ENCODE results near the gene ZG16.
"Not testable (repeated sequence)": the region's sequence is repeated elsewhere in the genome, so short reads cannot be mapped to it uniquely, and the experiment has no call there.

ZG16 gene, protein sequence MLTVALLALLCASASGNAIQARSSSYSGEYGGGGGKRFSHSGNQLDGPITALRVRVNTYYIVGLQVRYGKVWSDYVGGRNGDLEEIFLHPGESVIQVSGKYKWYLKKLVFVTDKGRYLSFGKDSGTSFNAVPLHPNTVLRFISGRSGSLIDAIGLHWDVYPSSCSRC

GRCh38 chr16:29777576-29778350 is at the start of gene ZG16:
ZG16 (plus strand) TSS chr16:29778256; CDS start chr16:29779267, 1,011 bp downstream.
- DNase-seq (ENCODE audit: low read depth) = no peak
- TF ChIP-seq CTCF (IDR thresholded peaks at IDR 0.05; ENCODE audit: control insufficient read depth, insufficient read depth, low read depth, low read length, missing control alignments) = no peak
- no peak within 1 kb of the TSS for H3K4me3 ChIP-seq (ENCODE audit: control insufficient read depth, low read depth, low read length)

DNA sequence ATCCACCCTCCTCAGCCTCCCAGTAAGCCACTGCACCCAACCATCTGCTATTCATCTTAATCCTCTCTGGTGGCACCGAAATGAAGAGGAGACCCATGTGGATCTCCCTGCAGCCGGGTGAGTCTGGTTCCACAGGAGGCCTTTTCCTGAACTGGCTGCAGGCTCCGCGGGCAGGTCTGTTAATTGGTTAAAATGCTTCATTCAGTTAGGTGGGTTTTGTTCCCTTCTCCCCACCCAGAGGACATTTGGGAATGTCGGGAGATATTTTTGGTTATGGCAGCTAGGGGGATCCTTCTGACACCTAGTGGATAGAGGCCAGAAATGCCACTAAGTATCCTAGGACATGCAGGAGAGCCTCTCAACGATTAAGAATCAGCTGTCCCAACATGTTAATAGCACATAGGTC is 48.9 kb upstream of the ZG16 start:
- peak; percentile 73 for TF ChIP-seq CTCF (IDR thresholded peaks at IDR 0.05; ENCODE audit: control insufficient read depth, insufficient read depth, low read depth, low read length, missing control alignments)
- no peak overlapping the region for H3K4me3 ChIP-seq (ENCODE audit: control insufficient read depth, low read depth, low read length)
- peak; percentile 7 for DNase-seq (ENCODE audit: low read depth)

GRCh38 chr16:29730649-29731048 is 47.4 kb upstream of the ZG16 start:
- no peak for TF ChIP-seq CTCF (IDR thresholded peaks at IDR 0.05; ENCODE audit: control insufficient read depth, insufficient read depth, low read depth, low read length, missing control alignments)
- DNase-seq (ENCODE audit: low read depth) = no peak
- no peak overlapping the region for H3K4me3 ChIP-seq (ENCODE audit: control insufficient read depth, low read depth, low read length)

GRCh38 chr16:29731768-29732601 is 46.1 kb upstream of the ZG16 start:
- H3K4me3 ChIP-seq (ENCODE audit: control insufficient read depth, low read depth, low read length); DNase-seq (ENCODE audit: low read depth): not testable (repeated sequence)

DNA sequence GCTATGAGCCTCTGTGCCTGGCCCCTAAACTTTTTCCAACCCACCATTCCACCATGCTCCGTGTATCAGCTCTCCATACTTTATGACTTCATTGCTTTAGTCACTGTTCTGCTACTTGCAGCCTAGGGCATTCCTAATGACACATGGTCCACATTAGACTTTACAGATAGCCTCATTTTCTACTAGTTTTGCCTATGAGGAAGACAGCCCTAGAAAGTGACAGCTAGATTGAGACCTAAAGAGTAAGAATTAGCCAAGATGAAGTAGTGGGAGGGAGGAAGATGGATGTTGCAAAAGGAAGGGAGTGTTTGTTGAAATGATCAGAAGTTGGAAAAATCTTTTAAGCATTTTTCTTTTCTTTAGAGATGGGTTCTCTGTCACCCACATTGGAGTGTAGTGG is 43.3 kb upstream of the ZG16 start:
- TF ChIP-seq CTCF (IDR thresholded peaks at IDR 0.05; ENCODE audit: control insufficient read depth, insufficient read depth, low read depth, low read length, missing control alignments) = no peak
- DNase-seq (ENCODE audit: low read depth) = no peak
- H3K4me3 ChIP-seq (ENCODE audit: control insufficient read depth, low read depth, low read length) = no peak overlapping the region

DNA sequence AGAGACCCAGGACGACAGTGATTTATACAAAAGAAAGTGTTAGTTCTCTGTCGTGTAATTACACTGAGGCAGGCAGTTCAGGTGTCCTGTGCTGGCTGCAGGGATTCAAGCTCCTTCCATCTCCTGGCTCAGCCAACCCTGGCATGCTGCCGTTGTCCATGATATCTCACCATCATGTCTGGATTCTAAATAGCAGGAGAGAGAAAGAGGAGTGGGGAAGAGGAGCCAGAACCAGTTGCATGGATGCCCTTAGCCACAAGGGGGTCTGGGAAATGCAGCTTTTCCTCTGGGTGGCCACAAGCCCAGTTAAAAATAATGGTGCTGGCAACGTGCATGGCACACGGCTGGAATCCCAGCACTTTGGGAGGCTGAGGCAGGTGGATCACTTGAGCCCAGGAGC is 41.9 kb upstream of the ZG16 start:
- DNase-seq (ENCODE audit: low read depth) = no peak
- no peak for TF ChIP-seq CTCF (IDR thresholded peaks at IDR 0.05; ENCODE audit: control insufficient read depth, insufficient read depth, low read depth, low read length, missing control alignments)

DNA sequence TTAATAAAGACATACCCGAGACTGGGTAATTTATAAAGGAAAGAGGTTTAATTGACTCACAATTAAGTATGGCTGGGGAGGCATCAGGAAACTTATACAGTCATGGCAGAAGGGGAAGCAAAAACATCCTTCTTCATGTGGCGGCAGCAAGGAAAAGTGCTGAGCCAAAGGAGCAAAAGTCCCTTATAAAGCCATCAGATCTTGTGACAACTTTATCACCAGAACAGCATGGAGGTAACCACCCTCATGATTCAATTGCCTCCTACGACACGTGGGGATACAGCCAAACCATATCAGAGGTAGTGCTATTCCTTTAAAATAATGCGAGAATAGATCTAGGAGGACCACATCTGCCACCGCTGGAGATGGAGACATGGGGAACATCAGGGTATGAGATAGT is 41.3 kb upstream of the ZG16 start:
- DNase-seq (ENCODE audit: low read depth) = no peak
- no peak for TF ChIP-seq CTCF (IDR thresholded peaks at IDR 0.05; ENCODE audit: control insufficient read depth, insufficient read depth, low read depth, low read length, missing control alignments)
- H3K4me3 ChIP-seq (ENCODE audit: control insufficient read depth, low read depth, low read length) = no peak overlapping the region

More for the DNA sequence above, 41.9 kb upstream of the ZG16 start:
- H3K4me3 ChIP-seq (ENCODE audit: control insufficient read depth, low read depth, low read length) = no peak overlapping the region

Measured in AG09309 (cell line).